Calu3 (cell line): ENCODE data around the gene IQCK. TPM values are rescaled to one million over a fixed set of nuclear protein-coding genes. Genes with fewer than 3 reads are reported as not detected.
"Not testable (repeated sequence)": the region's sequence is repeated elsewhere in the genome, so short reads cannot be mapped to it uniquely, and the experiment has no call there.

Source experiments
- BruUV-seq: library from RNA; stranded (reverse); fragments of 400-500 nt; replicated peaks from 2 replicates; lab custom pipeline; 2021; lab: Mats Ljungman, UMichigan
- CTCF ChIA-PET: fragments of 300-600 bp; sonication (Branson Sonifier 250); formaldehyde crosslinking; loops from one replicate; lab custom pipeline; 2022; ENCODE audit warnings: antibody characterized with exemption; lab: Charles Lee
- DNase-seq: peaks from one replicate; pipeline ENCODE4 v3.0.0; 2022
- H3K27ac Mint-ChIP-seq: one replicate; pipeline ENCODE4 v1.8.0; 2022; ENCODE audit warnings: mixed read lengths; ENCODE audit not compliant: unreplicated experiment
- H3K27me3 Mint-ChIP-seq: one replicate; pipeline ENCODE4 v1.8.0; 2022; ENCODE audit warnings: mixed read lengths; ENCODE audit not compliant: unreplicated experiment
- H3K36me3 Mint-ChIP-seq: one replicate; pipeline ENCODE4 v1.8.0; 2022; ENCODE audit warnings: mild to moderate bottlenecking, moderate library complexity, mixed read lengths; ENCODE audit not compliant: insufficient read depth, unreplicated experiment
- H3K4me1 Mint-ChIP-seq: one replicate; pipeline ENCODE4 v1.8.0; 2022; ENCODE audit warnings: mild to moderate bottlenecking, low read depth, mixed read lengths; ENCODE audit not compliant: unreplicated experiment
- H3K4me3 Mint-ChIP-seq: one replicate; pipeline ENCODE4 v1.8.0; 2022; ENCODE audit warnings: mild to moderate bottlenecking, low read depth, moderate library complexity, mixed read lengths; ENCODE audit not compliant: unreplicated experiment
- H3K9me3 Mint-ChIP-seq: one replicate; pipeline ENCODE4 v1.8.0; 2022; ENCODE audit warnings: low read depth, mixed read lengths; ENCODE audit not compliant: unreplicated experiment
- CTCF ChIP-seq: fragments of 200-600 bp; IDR thresholded peaks from one replicate; pipeline ENCODE4 v1.8.0; 2022; ENCODE audit warnings: antibody characterized with exemption; ENCODE audit not compliant: unreplicated experiment
- intact Hi-C: fragments of 100-400 bp; cut with micrococcal nuclease; formaldehyde crosslinking; loops from one replicate; pipeline ENCODE4 v1.10.0; 2022; ENCODE audit not compliant: unreplicated experiment
- total RNA-seq: library from RNA; stranded (reverse); gene quantifications from 2 replicates; pipeline ENCODE4 v1.2.3, GENCODE V29; 2022

IQCK gene
- total RNA-seq, 1 experiment from 2014 or later, result 42.5 TPM

GRCh38 chr16:19678804-19679203, 39.3 kb upstream of the IQCK start:
- DNase-seq, result no peak
- H3K27me3 Mint-ChIP-seq, result no peaks in the 10 kb centered on the region
- H3K4me1 Mint-ChIP-seq, result peaks cover 13% of the 10 kb centered on the region
- no peak overlapping the region for H3K4me3 Mint-ChIP-seq
- no peak overlapping the region for H3K27ac Mint-ChIP-seq
- CTCF ChIA-PET, result no interaction called here
- H3K36me3 Mint-ChIP-seq, result peaks cover 7% of the 10 kb centered on the region
- H3K9me3 Mint-ChIP-seq, result no peaks in the 10 kb centered on the region
- no peak for TF ChIP-seq CTCF
- no TSS peak for BruUV-seq
- intact Hi-C loops, result no loop called here

GRCh38 chr16:19679281-19679680, 38.8 kb upstream of the IQCK start:
- peaks cover 13% of the 10 kb centered on the region for H3K4me1 Mint-ChIP-seq
- H3K4me3 Mint-ChIP-seq, BruUV-seq, H3K27me3 Mint-ChIP-seq, H3K36me3 Mint-ChIP-seq, H3K27ac Mint-ChIP-seq, CTCF ChIA-PET, intact Hi-C loops, H3K9me3 Mint-ChIP-seq, DNase-seq: not testable (repeated sequence)

- no TSS peak for BruUV-seq
- peaks cover 7% of the 10 kb centered on the region for H3K36me3 Mint-ChIP-seq
- intact Hi-C loops, result no loop called here
- H3K4me3 Mint-ChIP-seq, result no peak overlapping the region
- H3K4me1 Mint-ChIP-seq, result peaks cover 13% of the 10 kb centered on the region
- H3K27ac Mint-ChIP-seq, result no peak overlapping the region
- no peaks in the 10 kb centered on the region for H3K9me3 Mint-ChIP-seq
- no peak for TF ChIP-seq CTCF
- CTCF ChIA-PET, result interaction anchor here (0.6 to 1.7 kb wide), 7 partner anchors 12 to 619 kb away, joined by 3 to 9 read pairs (median 4); partner anchors contain the start of gene GPRC5B
- no peaks in the 10 kb centered on the region for H3K27me3 Mint-ChIP-seq
- peak; percentile 51 for DNase-seq
Measured at GRCh38 chr16:19680881-19681340, 37.2 kb upstream of the IQCK start.

GRCh38 chr16:19681637-19682036, 36.4 kb upstream of the IQCK start:
- H3K9me3 Mint-ChIP-seq, result no peaks in the 10 kb centered on the region
- peaks cover 7% of the 10 kb centered on the region for H3K36me3 Mint-ChIP-seq
- H3K27me3 Mint-ChIP-seq, result no peaks in the 10 kb centered on the region
- intact Hi-C loops, result no loop called here
- H3K27ac Mint-ChIP-seq, result no peak overlapping the region
- peaks cover 13% of the 10 kb centered on the region for H3K4me1 Mint-ChIP-seq
- DNase-seq, result no peak
- no TSS peak for BruUV-seq
- H3K4me3 Mint-ChIP-seq, result no peak overlapping the region
- CTCF ChIA-PET, result interaction anchor here (1.0 to 1.7 kb wide), 3 partner anchors 18 to 203 kb away, joined by 3 to 9 read pairs (median 3); partner anchors contain the start of gene GPRC5B
- TF ChIP-seq CTCF, result no peak
